ENCODE data around the gene CDK5RAP1.

CDK5RAP1 gene

GRCh38 chr20:33359399-33360261, 41.7 kb downstream of the CDK5RAP1 start:
- H3K9me2 ChIP-seq (replicated peaks; ENCODE audit: low read depth, low read length), result no peaks in the 10 kb centered on the region
- H3K9me3 ChIP-seq (ENCODE audit: insufficient read depth, low read depth, low read length), result no peaks in the 10 kb centered on the region
- peaks cover 55% of the 10 kb centered on the region; the same call in 1 of the 2 replicates for H3K36me3 ChIP-seq (ENCODE audit: insufficient read depth, low read length)
- no peaks in the 10 kb centered on the region for H3K27me3 ChIP-seq (ENCODE audit: insufficient read depth, low read length, poor library complexity, severe bottlenecking)
- no peak overlapping the region for H2AFZ ChIP-seq (ENCODE audit: low read length)
- H4K20me1 ChIP-seq (ENCODE audit: insufficient read depth, low read length, poor library complexity, severe bottlenecking), result no peaks in the 10 kb centered on the region
- H3K4me1 ChIP-seq (ENCODE audit: insufficient read depth, low read length, poor library complexity, severe bottlenecking), result no peaks in the 10 kb centered on the region
- H3K79me2 ChIP-seq (ENCODE audit: insufficient read depth, low read length), result no peaks in the 10 kb centered on the region
- H3K4me3 ChIP-seq (ENCODE audit: low read length, poor library complexity, severe bottlenecking), result no peak overlapping the region
- H3F3A ChIP-seq (ENCODE audit: low read depth), result no peaks in the 10 kb centered on the region
- H3K9ac ChIP-seq (ENCODE audit: low read depth, low read length, poor library complexity, severe bottlenecking), result no peak overlapping the region
- H3K4me2 ChIP-seq (ENCODE audit: low read depth, low read length, poor library complexity, severe bottlenecking), result no peak overlapping the region
- TF ChIP-seq EZH2phosphoT487 (IDR thresholded peaks at IDR 0.05; ENCODE audit: borderline replicate concordance) (no peak), CTCF (conservative IDR thresholded peaks at IDR 0.05; ENCODE audit: low read length) (no peak)

- no peaks in the 10 kb centered on the region for H3F3A ChIP-seq (ENCODE audit: low read depth)
- H3K9me2 ChIP-seq (replicated peaks; ENCODE audit: low read depth, low read length), result no peaks in the 10 kb centered on the region
- no peak overlapping the region for H3K9ac ChIP-seq (ENCODE audit: low read depth, low read length, poor library complexity, severe bottlenecking)
- TF ChIP-seq CTCF (conservative IDR thresholded peaks at IDR 0.05; ENCODE audit: low read length) (no peak), EZH2phosphoT487 (IDR thresholded peaks at IDR 0.05; ENCODE audit: borderline replicate concordance) (no peak)
- H3K79me2 ChIP-seq (ENCODE audit: insufficient read depth, low read length), result no peaks in the 10 kb centered on the region
- no peaks in the 10 kb centered on the region for H4K20me1 ChIP-seq (ENCODE audit: insufficient read depth, low read length, poor library complexity, severe bottlenecking)
- no peaks in the 10 kb centered on the region for H3K27me3 ChIP-seq (ENCODE audit: insufficient read depth, low read length, poor library complexity, severe bottlenecking)
- H3K36me3 ChIP-seq (ENCODE audit: insufficient read depth, low read length), result peaks cover 12% of the 10 kb centered on the region; the same call in 1 of the 2 replicates
- no peaks in the 10 kb centered on the region for H3K4me1 ChIP-seq (ENCODE audit: insufficient read depth, low read length, poor library complexity, severe bottlenecking)
- H2AFZ ChIP-seq (ENCODE audit: low read length), result no peak overlapping the region
- no peaks in the 10 kb centered on the region for H3K9me3 ChIP-seq (ENCODE audit: insufficient read depth, low read depth, low read length)
- H3K4me2 ChIP-seq (ENCODE audit: low read depth, low read length, poor library complexity, severe bottlenecking), result no peak overlapping the region
- no peak overlapping the region for H3K4me3 ChIP-seq (ENCODE audit: low read length, poor library complexity, severe bottlenecking)
These were observed 48.3 kb downstream of the CDK5RAP1 start for GRCh38 chr20:33353013-33353402.

- Histone ChIP-seq H3K4me2 (ENCODE audit: low read depth, low read length, poor library complexity, severe bottlenecking) (no peak overlapping the region), H3K9ac (ENCODE audit: low read depth, low read length, poor library complexity, severe bottlenecking) (no peak overlapping the region), H4K20me1 (ENCODE audit: insufficient read depth, low read length, poor library complexity, severe bottlenecking) (no peaks in the 10 kb centered on the region), H3K9me3 (ENCODE audit: insufficient read depth, low read depth, low read length) (no peaks in the 10 kb centered on the region), H3K4me3 (ENCODE audit: low read length, poor library complexity, severe bottlenecking) (no peak overlapping the region), H3K27me3 (ENCODE audit: insufficient read depth, low read length, poor library complexity, severe bottlenecking) (no peaks in the 10 kb centered on the region), H3K9me2 (replicated peaks; ENCODE audit: low read depth, low read length) (no peaks in the 10 kb centered on the region), H3F3A (ENCODE audit: low read depth) (no peaks in the 10 kb centered on the region), H3K79me2 (ENCODE audit: insufficient read depth, low read length) (no peaks in the 10 kb centered on the region), H3K36me3 (ENCODE audit: insufficient read depth, low read length) (peaks cover 10% of the 10 kb centered on the region; the same call in 1 of the 2 replicates), H2AFZ (ENCODE audit: low read length) (no peak overlapping the region), H3K4me1 (ENCODE audit: insufficient read depth, low read length, poor library complexity, severe bottlenecking) (no peaks in the 10 kb centered on the region)
- TF ChIP-seq CTCF (conservative IDR thresholded peaks at IDR 0.05; ENCODE audit: low read length) (no peak), EZH2phosphoT487 (IDR thresholded peaks at IDR 0.05; ENCODE audit: borderline replicate concordance) (no peak)
These were observed 48.9 kb downstream of the CDK5RAP1 start for GRCh38 chr20:33352258-33353012.

Data from Loucy (cell line).